Peyer's patch (tissue), 4 donors: ENCODE data around the gene DPEP2. TPM values are rescaled to one million over a fixed set of nuclear protein-coding genes. Genes with fewer than 3 reads are reported as not detected.

Source experiments
- DNase-seq, 3 donors: peaks; one replicate each; pipeline ENCODE4 v3.0.0-alpha.2; 2017 to 2019
- H3K27ac ChIP-seq, 4 donors: fragments of 200-600 bp; sonication (generic); one replicate each; pipeline ENCODE4 v1.5.1; 2016 to 2019
- H3K27me3 ChIP-seq, 2 donors: fragments of 200-600 bp; sonication (generic); one replicate each; pipeline ENCODE4 v1.5.1; 2019
- H3K36me3 ChIP-seq, 3 donors: fragments of 200-600 bp; sonication (generic); one replicate each; pipeline ENCODE4 v1.5.1; 2016 to 2019
- H3K4me1 ChIP-seq, 4 donors: fragments of 200-600 bp; sonication (generic); one replicate each; pipeline ENCODE4 v1.5.1; 2016 to 2019
- H3K4me3 ChIP-seq, 4 donors: fragments of 200-600 bp; sonication (generic); 1 replicate in 3 of 4; 2 replicates in 1 of 4; pipeline ENCODE4 v1.5.1; 2016 to 2019; ENCODE audit warnings: mild to moderate bottlenecking in 1 of 4
- H3K9me3 ChIP-seq, 4 donors: fragments of 200-600 bp; sonication (generic); one replicate each; pipeline ENCODE4 v1.5.1; 2016 to 2019; ENCODE audit warnings: mild to moderate bottlenecking in 1 of 4
- POLR2A ChIP-seq, 2 donors: fragments of 450-650 bp; IDR thresholded peaks; one replicate each; pipeline ENCODE4 v1.5.1; 2017; ENCODE audit warnings: antibody characterized with exemption in 2 of 2, mild to moderate bottlenecking in 2 of 2, moderate library complexity in 2 of 2
- total RNA-seq, 4 donors: library from RNA; depleted of rRNA; stranded (reverse); fragments of >200 nt; gene quantifications; one replicate each; pipeline ENCODE4 v1.1.0, GENCODE V29; 2016
- TF ChIP-seq, protein P1 (sequence below), 6 experiments: fragments of 450-650 bp in 4 of 6; fragments of 200-600 bp in 2 of 6; sonication (generic) in 1 of 6; IDR thresholded peaks; one replicate each; pipeline ENCODE4 v1.5.1; 2017 to 2019; ENCODE audit warnings: antibody characterized with exemption in 6 of 6, mild to moderate bottlenecking in 3 of 6, moderate library complexity in 1 of 6

DPEP2 gene
- total RNA-seq, 4 donors from 2014 or later: 1.1 to 12.4 (median 6.6) TPM

DNA sequence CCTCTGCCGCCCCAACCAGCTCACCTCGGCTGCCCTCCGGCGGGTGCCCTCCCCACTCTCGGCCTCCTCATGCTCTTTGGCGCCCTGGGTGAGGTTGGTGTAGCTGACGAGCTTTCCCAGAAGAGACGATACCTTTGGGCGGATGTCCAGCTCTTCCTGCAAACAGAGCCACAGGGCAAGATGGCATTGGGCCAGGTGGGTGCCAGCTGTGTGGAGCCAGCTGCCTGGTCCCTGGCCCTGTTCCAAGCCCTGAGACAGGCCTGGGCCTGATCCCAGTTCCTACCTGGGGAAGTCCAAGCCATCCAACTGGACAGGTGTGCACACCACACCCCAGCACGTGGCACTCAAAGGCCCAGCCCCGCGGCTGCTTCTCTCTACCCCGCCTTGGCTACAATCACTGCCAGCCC is 37.7 kb downstream of the DPEP2 start:
- Histone ChIP-seq H3K9me3 (no peaks in the 10 kb centered on the region), H3K4me3 (no peak overlapping the region), H3K4me1 (peaks cover 0 to 51% (median under 1%) of the 10 kb centered on the region in 4 donors), H3K27me3 (no peaks in the 10 kb centered on the region), H3K27ac (peak overlapping the region in 2 of 4 donors; percentile 33 to 34), H3K36me3 (peaks cover 0 to 28% (median 0%) of the 10 kb centered on the region in 3 donors)
- DNase-seq: peak in 2 of 3 donors; percentile 75 to 85
- TF ChIP-seq, protein P1, sequence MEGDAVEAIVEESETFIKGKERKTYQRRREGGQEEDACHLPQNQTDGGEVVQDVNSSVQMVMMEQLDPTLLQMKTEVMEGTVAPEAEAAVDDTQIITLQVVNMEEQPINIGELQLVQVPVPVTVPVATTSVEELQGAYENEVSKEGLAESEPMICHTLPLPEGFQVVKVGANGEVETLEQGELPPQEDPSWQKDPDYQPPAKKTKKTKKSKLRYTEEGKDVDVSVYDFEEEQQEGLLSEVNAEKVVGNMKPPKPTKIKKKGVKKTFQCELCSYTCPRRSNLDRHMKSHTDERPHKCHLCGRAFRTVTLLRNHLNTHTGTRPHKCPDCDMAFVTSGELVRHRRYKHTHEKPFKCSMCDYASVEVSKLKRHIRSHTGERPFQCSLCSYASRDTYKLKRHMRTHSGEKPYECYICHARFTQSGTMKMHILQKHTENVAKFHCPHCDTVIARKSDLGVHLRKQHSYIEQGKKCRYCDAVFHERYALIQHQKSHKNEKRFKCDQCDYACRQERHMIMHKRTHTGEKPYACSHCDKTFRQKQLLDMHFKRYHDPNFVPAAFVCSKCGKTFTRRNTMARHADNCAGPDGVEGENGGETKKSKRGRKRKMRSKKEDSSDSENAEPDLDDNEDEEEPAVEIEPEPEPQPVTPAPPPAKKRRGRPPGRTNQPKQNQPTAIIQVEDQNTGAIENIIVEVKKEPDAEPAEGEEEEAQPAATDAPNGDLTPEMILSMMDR (IDR thresholded peaks at IDR 0.05): no peak
- TF ChIP-seq POLR2A (IDR thresholded peaks at IDR 0.05): no peak

DNA sequence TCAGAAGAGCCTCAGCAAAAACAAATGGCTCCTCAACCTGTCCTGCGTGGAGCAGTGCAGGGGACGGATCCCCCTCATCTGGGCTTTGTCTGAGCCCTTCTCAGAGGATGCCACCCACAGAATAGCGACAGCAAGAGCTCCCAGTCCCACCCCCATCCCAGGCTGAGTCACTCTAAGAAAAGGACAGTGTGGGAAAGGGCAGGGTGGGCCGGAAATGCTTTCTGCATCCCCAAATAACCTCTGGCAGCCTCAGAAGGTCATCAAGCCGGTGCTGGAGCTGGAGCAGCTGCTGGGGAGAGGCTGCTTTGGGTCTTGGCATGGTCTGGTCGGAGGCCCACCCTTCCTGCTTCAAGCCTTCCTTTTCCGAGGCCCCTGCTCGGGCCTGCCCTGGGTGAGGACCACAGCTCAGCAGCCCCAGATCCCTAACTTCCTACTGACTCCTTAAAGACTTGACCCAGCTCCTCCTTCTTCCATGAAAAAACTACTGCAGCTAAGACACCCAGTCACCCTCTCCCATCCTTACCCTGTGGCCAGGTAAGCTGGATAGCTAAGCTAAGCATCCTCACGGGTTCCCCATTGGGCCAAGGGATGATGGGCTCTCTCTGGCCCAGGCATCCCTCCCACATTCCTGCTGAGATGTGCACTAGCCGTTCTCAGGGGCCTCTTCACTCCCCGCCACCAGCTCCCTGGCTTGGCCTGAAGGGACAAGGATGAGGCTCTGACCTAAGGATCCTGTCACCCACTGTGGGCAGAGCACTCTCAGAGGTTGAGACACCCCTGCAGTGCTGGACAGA is 39.6 kb downstream of the DPEP2 start:
- TF ChIP-seq, protein P1 (IDR thresholded peaks at IDR 0.05): no peak
- TF ChIP-seq POLR2A (IDR thresholded peaks at IDR 0.05): no peak
- no peak for DNase-seq
- no peak overlapping the region for H3K4me3 ChIP-seq
- H3K27ac ChIP-seq: peak overlapping the region; percentile 31 to 64 (median 51)
- peaks cover 0 to 33% (median 0%) of the 10 kb centered on the region in 4 donors for H3K4me1 ChIP-seq
- H3K27me3 ChIP-seq: no peaks in the 10 kb centered on the region
- no peaks in the 10 kb centered on the region for H3K9me3 ChIP-seq
- peaks cover 0 to 36% (median 0%) of the 10 kb centered on the region in 3 donors for H3K36me3 ChIP-seq

DNA sequence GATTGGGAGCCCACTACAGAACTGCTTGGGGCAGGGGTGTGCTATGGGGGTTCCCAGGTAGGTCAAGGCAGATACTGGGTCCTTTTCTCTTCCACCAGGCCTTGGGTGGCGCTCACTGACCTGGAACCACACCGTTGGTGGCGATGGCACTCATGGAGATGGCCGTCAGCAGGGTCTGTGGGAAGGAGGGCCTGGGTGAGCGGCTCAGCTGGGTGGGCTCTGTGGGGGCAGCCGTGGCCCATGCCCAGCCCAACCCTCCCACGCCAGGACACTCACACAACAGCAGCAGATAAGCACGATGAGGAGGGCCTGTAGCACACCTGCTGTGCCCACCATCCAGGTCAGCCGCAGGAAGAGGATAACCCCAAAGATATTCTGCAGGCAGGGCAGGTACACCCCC is 41.7 kb downstream of the DPEP2 start:
- Histone ChIP-seq H3K4me3 (no peak overlapping the region), H3K9me3 (no peaks in the 10 kb centered on the region), H3K36me3 (peaks cover 0 to 44% (median 0%) of the 10 kb centered on the region in 3 donors), H3K4me1 (peaks cover 0 to 21% (median 0%) of the 10 kb centered on the region in 4 donors), H3K27me3 (no peaks in the 10 kb centered on the region), H3K27ac (no peak overlapping the region)
- no peak for TF ChIP-seq POLR2A (IDR thresholded peaks at IDR 0.05)
- TF ChIP-seq, protein P1 (IDR thresholded peaks at IDR 0.05): no peak
- no peak for DNase-seq

DNA sequence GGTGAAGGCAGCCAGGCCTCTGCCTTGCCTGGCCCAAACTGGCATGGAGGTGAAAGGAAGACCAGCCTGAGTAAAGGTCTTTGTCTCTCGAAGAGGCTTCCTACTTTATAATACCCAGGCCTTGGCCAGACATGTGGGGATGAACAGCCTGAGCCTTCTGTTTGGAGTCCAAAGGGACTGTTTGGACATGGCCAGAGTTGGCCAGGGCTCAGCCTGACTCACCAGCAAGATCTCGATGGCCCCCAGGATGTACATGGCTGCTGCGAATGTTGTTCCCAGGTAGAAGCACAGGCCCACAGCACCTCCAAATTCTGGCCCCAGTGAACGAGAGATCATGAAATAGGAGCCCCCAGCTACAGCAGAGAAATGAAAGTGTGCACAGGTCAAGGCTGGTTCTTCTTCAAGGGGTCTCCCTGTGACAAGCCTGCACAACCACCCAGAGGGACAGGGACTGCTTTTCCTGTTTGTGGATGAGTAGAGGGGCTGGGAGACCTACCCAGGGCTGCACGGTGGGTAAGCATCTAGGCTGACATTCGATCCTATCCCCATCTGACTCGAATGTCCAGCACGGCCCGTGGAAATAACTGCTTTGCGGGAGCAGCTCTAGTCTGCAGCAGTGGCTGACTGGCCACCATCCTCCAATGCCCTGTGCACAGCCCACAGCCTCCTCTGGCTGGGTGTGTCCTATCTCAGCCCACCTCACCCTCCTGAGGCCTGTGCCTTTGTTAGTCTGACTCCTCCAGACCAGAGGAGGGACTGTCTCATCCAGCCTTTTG is 44.7 kb downstream of the DPEP2 start:
- TF ChIP-seq, protein P1 (IDR thresholded peaks at IDR 0.05): no peak
- no peak for TF ChIP-seq POLR2A (IDR thresholded peaks at IDR 0.05)
- peaks cover 0 to 14% (median 0%) of the 10 kb centered on the region in 4 donors for H3K4me1 ChIP-seq
- H3K4me3 ChIP-seq: no peak overlapping the region
- peaks cover 0 to 43% (median 0%) of the 10 kb centered on the region in 3 donors for H3K36me3 ChIP-seq
- H3K27ac ChIP-seq: no peak overlapping the region
- no peak for DNase-seq
- no peaks in the 10 kb centered on the region for H3K27me3 ChIP-seq
- H3K9me3 ChIP-seq: no peaks in the 10 kb centered on the region

DNA sequence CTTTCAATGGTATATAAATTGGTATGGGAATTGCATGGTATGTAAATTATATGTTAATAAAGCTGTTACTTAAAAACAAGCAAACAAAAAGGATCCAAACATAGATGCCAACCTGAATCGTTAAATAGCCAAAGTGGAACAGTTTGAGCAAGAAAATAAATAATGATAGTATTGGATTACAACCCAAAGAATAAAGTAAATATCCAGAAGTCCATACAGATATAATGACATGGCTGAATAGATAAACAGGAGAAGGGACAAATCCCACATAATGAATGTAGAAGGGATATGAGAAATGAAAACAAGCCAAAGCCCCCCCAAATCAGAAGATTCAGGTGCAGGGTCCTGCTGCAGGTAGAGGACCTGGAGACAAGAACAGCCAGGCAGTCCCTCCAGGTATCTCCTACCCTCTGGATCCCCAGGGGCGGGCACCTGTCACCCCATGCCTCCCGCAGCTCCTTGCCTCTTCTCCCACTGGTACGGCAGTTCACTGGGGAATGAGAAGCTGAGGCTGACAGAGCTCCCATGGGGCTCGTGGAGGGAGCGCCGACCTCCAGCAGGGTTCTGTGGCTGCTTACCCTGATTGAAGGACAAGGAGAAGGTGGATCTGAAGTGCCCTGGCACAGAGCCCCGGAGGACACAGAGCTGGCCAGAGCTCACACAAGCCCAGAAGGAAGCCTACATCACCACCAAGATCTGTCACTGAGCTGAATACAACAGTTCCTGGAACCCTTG is 45.5 kb downstream of the DPEP2 start:
- H3K4me1 ChIP-seq: peaks cover 0 to 11% (median 0%) of the 10 kb centered on the region in 4 donors
- TF ChIP-seq, protein P1 (IDR thresholded peaks at IDR 0.05): no peak
- TF ChIP-seq POLR2A (IDR thresholded peaks at IDR 0.05): no peak
- H3K36me3 ChIP-seq: peaks cover 0 to 43% (median 0%) of the 10 kb centered on the region in 3 donors

More for the DNA sequence above, 45.5 kb downstream of the DPEP2 start:
- H3K27me3 ChIP-seq: no peaks in the 10 kb centered on the region
- H3K27ac ChIP-seq: no peak overlapping the region
- no peak overlapping the region for H3K4me3 ChIP-seq
- H3K9me3 ChIP-seq: no peaks in the 10 kb centered on the region
- DNase-seq: no peak
